Stomach (tissue), 19 donors: Measurements from ENCODE around the gene SPTSSB. TPM values are rescaled to one million over a fixed set of nuclear protein-coding genes. Genes with fewer than 3 reads are reported as not detected.
A peak's percentile ranks its signal among the peaks of the same experiment; 100 is the strongest.

Experiments used
- DNase-seq, 2 donors: peaks; one replicate each; pipeline versions ENCODE4 v3.0.0 to v3.0.0-alpha.2; 2013 to 2019
- H3K27ac ChIP-seq, 5 donors: fragments of 200-600 bp in 4 of 5; sonication (generic) in 4 of 5; one replicate each; pipeline ENCODE4 v1.5.1; 2013 to 2019; ENCODE audit warnings: mild to moderate bottlenecking in 1 of 5, moderate library complexity in 1 of 5
- H3K27me3 ChIP-seq, 3 donors: fragments of 200-600 bp; sonication (generic); one replicate each; pipeline ENCODE4 v1.5.1; 2017 to 2019; ENCODE audit warnings: mixed run types in 1 of 3
- H3K36me3 ChIP-seq, 4 donors: fragments of 200-600 bp; sonication (generic); 1 replicate in 3 of 4; 2 replicates in 1 of 4; pipeline ENCODE4 v1.5.1; 2016 to 2019
- H3K4me1 ChIP-seq, 4 donors: fragments of 200-600 bp; sonication (generic); one replicate each; pipeline ENCODE4 v1.5.1; 2016 to 2019
- H3K4me3 ChIP-seq, 4 donors: fragments of 200-600 bp; sonication (generic) in 3 of 4; one replicate each; pipeline ENCODE4 v1.5.1; 2016 to 2019; ENCODE audit warnings: mild to moderate bottlenecking in 1 of 4
- H3K9me3 ChIP-seq, 4 donors: fragments of 200-600 bp; sonication (generic); one replicate each; pipeline ENCODE4 v1.5.1; 2016 to 2019
- CTCF ChIP-seq, 7 experiments: fragments of 450-650 bp in 4 of 7; fragments of 200-600 bp in 3 of 7; sonication (generic) in 3 of 7; IDR thresholded peaks; one replicate each; pipeline ENCODE4 v1.5.1; 2016 to 2019; ENCODE audit warnings: antibody characterized with exemption in 7 of 7, control low read depth in 2 of 7, mild to moderate bottlenecking in 1 of 7
- EP300 ChIP-seq: sonication (generic); formaldehyde crosslinking; IDR thresholded peaks from one replicate; pipeline ENCODE4 v1.6.1; 2017; ENCODE audit warnings: antibody characterized with exemption
- POLR2A ChIP-seq, 4 donors: fragments of 450-650 bp; IDR thresholded peaks; one replicate each; pipeline ENCODE4 v1.6.1; 2016; ENCODE audit warnings: antibody characterized with exemption in 4 of 4, control low read depth in 2 of 4, mild to moderate bottlenecking in 1 of 4, moderate library complexity in 1 of 4
- POLR2AphosphoS5 ChIP-seq, 3 donors: sonication (generic); formaldehyde crosslinking; IDR thresholded peaks; one replicate each; pipeline ENCODE4 v1.6.1; 2016; ENCODE audit warnings: antibody characterized with exemption in 3 of 3
- WGBS, 5 donors: extraction: QIAGEN DNeasy Blood & Tissue Kit in 3 of 5; methylation state at CpG; one replicate each; pipeline versions ENCODE4 v1.1.5 to v1.1.7; 2013 to 2018; 5-methylcytosine and 5-hydroxymethylcytosine counted together
- intact Hi-C: fragments of 100-400 bp; cut with DNase I; formaldehyde crosslinking; loops from one replicate; pipeline ENCODE4 v1.15.1; 2023; ENCODE audit warnings: low total_unique reads
- long read RNA-seq, 10 donors: transcript quantifications; one replicate each; lab custom pipeline, GENCODE V29; 2026
- polyA plus RNA-seq, 3 donors: library from polyadenylated mRNA; stranded (reverse); fragments of 200-250 nt; gene quantifications; one replicate each; pipeline ENCODE4 v1.2.3, GENCODE V29; 2013
- total RNA-seq, 5 donors: library from RNA; depleted of rRNA; stranded (reverse); fragments of >200 nt; gene quantifications; one replicate each; pipeline versions ENCODE4 v1.1.0 to v1.2.3, GENCODE V29; 2014 to 2016
- donor health status: healthy with polysubstance abuse.
- donor health status: Bipolar disorder and iron deficiency.
- donor health status: healthy.

The SPTSSB gene
- total RNA-seq = 10 to 100 TPM in 3 of 5 donors, under 1 TPM in 2; 0.29 to 25.3 (median 20.5) TPM
- polyA plus RNA-seq = 10 to 100 TPM in 1 of 3 donors, 1 to 10 TPM in 2; 3.2 to 86.3 (median 3.6) TPM
- long read RNA-seq, donor 1 = 0 reads
- long read RNA-seq, donor 2 = 0 reads
- long read RNA-seq, donor 3, partial matches to known transcripts = 0 of 3 reads
- long read RNA-seq, donor 3, other reads (novel, unspliced or antisense) = 0 of 3 reads
- long read RNA-seq, donor 4 = 0 reads
- long read RNA-seq, donor 5, partial matches to known transcripts = 0 of 2 reads
- long read RNA-seq, donor 5, other reads (novel, unspliced or antisense) = 0 of 2 reads
- long read RNA-seq, donor 6 = 0 reads
- long read RNA-seq, donor 7 = 0 reads
- long read RNA-seq, donor 8, partial matches to known transcripts = 0 of 1 reads
- long read RNA-seq, donor 8, other reads (novel, unspliced or antisense) = 0 of 1 reads
- long read RNA-seq, donor 9 = 0 reads
- long read RNA-seq, donor 10, partial matches to known transcripts = 0 of 1 reads
- long read RNA-seq, donor 10, other reads (novel, unspliced or antisense) = 0 of 1 reads

GRCh38 chr3:161371441-161372320 is at the start of gene SPTSSB:
TSS of gene SPTSSB (minus strand) at chr3:161371517. CDS start at chr3:161346323, 25,194 bp downstream.
- H3K27me3 ChIP-seq = peaks cover 0 to 24% (median 19%) of the 10 kb centered on the region in 3 donors

GRCh38 chr3:161420746-161421145 is 49.4 kb upstream of the SPTSSB start:
- DNase-seq = peak; percentile 62 to 71
- no peaks in the 10 kb centered on the region for H3K36me3 ChIP-seq
- H3K9me3 ChIP-seq = no peaks in the 10 kb centered on the region
- TF ChIP-seq POLR2A (IDR thresholded peaks at IDR 0.05) (no peak), EP300 (no peak), CTCF (IDR thresholded peaks at IDR 0.05) (peak in 3 of 7 experiments; percentile 7 to 39 (median 24)), POLR2AphosphoS5 (IDR thresholded peaks at IDR 0.05) (peak in 2 of 3 donors; percentile 39 to 79)
- intact Hi-C loops = no loop called here
- no peak overlapping the region for H3K27ac ChIP-seq
- 20 to 43% (median 28%) methylated on average over 8 of the region's 8 CpGs for WGBS, 5 donors
- no peaks in the 10 kb centered on the region for H3K27me3 ChIP-seq
- peaks cover 7 to 29% (median 20%) of the 10 kb centered on the region in 4 donors for H3K4me1 ChIP-seq
- no peak overlapping the region for H3K4me3 ChIP-seq

More at GRCh38 chr3:161371441-161372320, at the start of gene SPTSSB:
- peak within 1 kb of the TSS; percentile 48 to 67 (median 54) for H3K4me3 ChIP-seq
- TF ChIP-seq POLR2A (IDR thresholded peaks at IDR 0.05) = no peak
- TF ChIP-seq POLR2AphosphoS5 (IDR thresholded peaks at IDR 0.05) = peak in 2 of 3 donors; percentile 56 to 64
- peaks cover 12 to 26% (median 22%) of the 10 kb centered on the region in 4 donors for H3K4me1 ChIP-seq
- intact Hi-C loops = no loop called here
- H3K27ac ChIP-seq = peak within 1 kb of the TSS; percentile 73 to 85 (median 84)
- H3K9me3 ChIP-seq = no peaks in the 10 kb centered on the region
- H3K36me3 ChIP-seq = no peaks in the 10 kb centered on the region
- DNase-seq = peak; percentile 77 to 84
- WGBS, 5 donors = 0 to 2% (median 1%) methylated on average over 46 to 53 of the region's 53 CpGs

- intact Hi-C loops = no loop called here
- TF ChIP-seq POLR2A (IDR thresholded peaks at IDR 0.05) (no peak), POLR2AphosphoS5 (IDR thresholded peaks at IDR 0.05) (no peak)
Measured at GRCh38 chr3:161419555-161420333, 48.4 kb upstream of the SPTSSB start.

DNA sequence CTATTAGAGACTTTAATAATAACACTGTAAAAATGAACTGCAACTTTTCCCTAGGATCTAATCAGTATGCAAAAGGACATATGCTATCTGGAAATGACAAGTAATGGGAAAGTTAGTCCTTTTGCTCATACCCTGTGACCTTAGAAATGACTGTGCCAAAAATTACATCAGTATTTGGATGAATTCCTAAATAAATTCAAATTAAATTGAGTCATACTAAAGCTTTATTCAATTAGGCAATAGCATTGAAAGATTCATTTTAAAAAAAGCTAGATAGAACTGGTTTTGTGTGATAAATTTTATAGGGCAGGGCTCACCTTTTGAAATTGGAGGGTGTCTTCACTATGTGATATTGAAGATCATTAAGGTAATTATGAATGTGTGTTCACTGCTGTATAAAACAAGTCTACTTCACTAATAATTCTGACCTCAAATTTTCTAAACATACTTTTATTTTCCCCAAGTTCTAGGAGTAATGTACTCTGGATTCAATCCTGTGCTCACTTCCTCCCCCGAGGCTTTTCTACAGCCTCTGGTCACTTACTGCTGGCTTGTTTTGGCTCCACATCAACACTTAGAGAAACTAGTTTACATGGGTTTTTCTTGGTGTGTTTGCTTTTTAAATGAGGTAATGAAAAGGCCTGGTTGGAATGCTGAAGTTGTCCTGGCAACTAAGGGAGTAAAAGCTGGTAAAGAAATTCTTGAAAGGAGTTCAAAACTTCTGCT is 44.4 kb upstream of the SPTSSB start:
- DNase-seq = peak; percentile 35 to 76
- Histone ChIP-seq H3K4me1 (peaks cover 17 to 41% (median 27%) of the 10 kb centered on the region in 4 donors), H3K36me3 (no peaks in the 10 kb centered on the region), H3K27ac (peak overlapping the region; percentile 53 to 79 (median 78)), H3K4me3 (no peak overlapping the region), H3K9me3 (no peaks in the 10 kb centered on the region), H3K27me3 (no peaks in the 10 kb centered on the region)
- 7 to 16% (median 10%) methylated on average over 1 of the region's 1 CpG for WGBS, 5 donors
- intact Hi-C loops = no loop called here
- TF ChIP-seq POLR2AphosphoS5 (IDR thresholded peaks at IDR 0.05) (peak in 1 of 3 donors; percentile 11), EP300 (no peak)

More at GRCh38 chr3:161419555-161420333, 48.4 kb upstream of the SPTSSB start:
- Histone ChIP-seq H3K27ac (no peak overlapping the region), H3K4me1 (peaks cover 15 to 39% (median 23%) of the 10 kb centered on the region in 4 donors), H3K9me3 (no peaks in the 10 kb centered on the region), H3K4me3 (no peak overlapping the region), H3K36me3 (no peaks in the 10 kb centered on the region), H3K27me3 (no peaks in the 10 kb centered on the region)
- no peak for DNase-seq
- WGBS, 5 donors = 79 to 88% (median 84%) methylated on average over 3 of the region's 3 CpGs

- Histone ChIP-seq H3K4me3 (no peak overlapping the region), H3K27me3 (no peaks in the 10 kb centered on the region), H3K36me3 (no peaks in the 10 kb centered on the region), H3K27ac (peak overlapping the region in 3 of 5 donors; percentile 76 to 79 (median 78)), H3K4me1 (peaks cover 12 to 33% (median 23%) of the 10 kb centered on the region in 4 donors), H3K9me3 (no peaks in the 10 kb centered on the region)
- intact Hi-C loops = no loop called here
- no peak for TF ChIP-seq EP300
- no peak for TF ChIP-seq POLR2AphosphoS5 (IDR thresholded peaks at IDR 0.05)
- TF ChIP-seq CTCF (IDR thresholded peaks at IDR 0.05) = no peak
- TF ChIP-seq POLR2A (IDR thresholded peaks at IDR 0.05) = no peak
- DNase-seq = no peak
- 67 to 85% (median 78%) methylated on average over 1 of the region's 1 CpG for WGBS, 5 donors
Measured at GRCh38 chr3:161414907-161415306, 43.6 kb upstream of the SPTSSB start.
